ENCODE results near the gene DEXI.
"Not testable (repeated sequence)": the region's sequence is repeated elsewhere in the genome, so short reads cannot be mapped to it uniquely, and the experiment has no call there.

DEXI gene

DNA sequence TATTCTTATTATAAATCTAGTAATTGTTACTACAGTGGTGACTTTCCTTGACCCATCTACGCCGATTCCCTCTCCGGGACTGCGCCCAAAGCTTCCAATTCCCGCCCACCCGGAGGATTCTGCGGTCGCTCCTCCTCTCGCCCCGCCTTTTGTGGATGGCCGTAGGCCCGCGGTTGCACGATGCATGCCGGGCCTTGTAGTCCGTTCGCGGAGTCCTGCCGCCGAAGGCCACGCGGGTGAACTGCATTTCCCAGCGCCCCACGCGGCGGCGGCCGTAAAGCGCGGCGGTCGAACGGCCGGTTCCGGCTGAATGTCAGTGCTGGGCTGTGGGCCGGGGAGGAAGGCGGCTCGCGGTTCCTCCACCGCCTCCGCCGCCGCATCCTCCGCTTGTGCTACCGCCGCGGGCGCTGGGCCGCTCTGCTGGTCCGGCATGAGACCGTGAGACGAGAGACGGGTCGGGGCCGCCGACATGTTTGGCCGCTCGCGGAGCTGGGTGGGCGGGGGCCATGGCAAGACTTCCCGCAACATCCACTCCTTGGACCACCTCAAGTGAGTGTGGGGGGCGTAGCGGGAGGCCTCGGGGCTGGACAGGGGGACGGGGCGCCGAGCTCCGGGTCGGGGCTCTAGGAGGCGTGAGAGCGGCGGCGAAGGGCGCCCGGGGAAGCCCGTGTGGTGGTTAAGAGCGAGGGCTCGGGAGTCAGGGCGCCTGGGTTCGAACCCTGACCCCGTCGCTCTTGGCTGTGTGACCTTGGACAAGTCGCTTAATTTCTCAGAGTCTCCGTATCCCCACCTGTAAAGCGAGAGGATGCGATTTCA is 2.2 kb upstream of the DEXI start, which contains the start of gene CLEC16A:
Gene CLEC16A (plus strand): TSS at position 316 of the 816 bp plus-strand sequence. CDS start 154 bp downstream, at position 470.
- Mint-ChIP-seq H3K4me1 (ENCODE audit: low read depth in 2 of 2) (peaks cover 52 to 63% of the 10 kb centered on the region in 2 donors), H3K27me3 (no peaks in the 10 kb centered on the region), H3K36me3 (ENCODE audit: insufficient read depth) (peaks cover 8% of the 10 kb centered on the region), H3K9me3 (no peaks in the 10 kb centered on the region), H3K27ac (peak within 1 kb of the TSS; percentile 92 to 94), H3K4me3 (peak within 1 kb of the TSS; percentile 84 to 91)
- DNase-seq (peak; percentile 95 to 98 (median 96)), ATAC-seq (replicated peaks) (peak; percentile 74)

DNA sequence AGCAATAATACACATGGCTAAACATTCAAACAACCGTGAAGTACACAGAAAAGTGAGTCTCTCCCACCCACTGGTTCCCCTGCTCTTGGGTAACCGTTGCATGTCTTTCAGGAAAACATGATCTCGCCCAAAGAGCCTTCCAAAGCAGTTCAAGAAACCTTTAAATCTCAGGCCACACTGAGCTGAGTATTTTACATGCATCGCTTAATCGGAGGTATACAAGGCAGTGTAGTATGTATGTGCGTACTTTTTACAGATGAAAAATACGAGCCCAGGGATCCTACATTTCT is 741 bp upstream of the DEXI start:
- peak overlapping the region; percentile 70 to 79 for H3K4me3 Mint-ChIP-seq
- ATAC-seq (replicated peaks), result no peak
- H3K4me1 Mint-ChIP-seq (ENCODE audit: low read depth in 2 of 2), result peaks cover 58 to 70% of the 10 kb centered on the region in 2 donors

DNA sequence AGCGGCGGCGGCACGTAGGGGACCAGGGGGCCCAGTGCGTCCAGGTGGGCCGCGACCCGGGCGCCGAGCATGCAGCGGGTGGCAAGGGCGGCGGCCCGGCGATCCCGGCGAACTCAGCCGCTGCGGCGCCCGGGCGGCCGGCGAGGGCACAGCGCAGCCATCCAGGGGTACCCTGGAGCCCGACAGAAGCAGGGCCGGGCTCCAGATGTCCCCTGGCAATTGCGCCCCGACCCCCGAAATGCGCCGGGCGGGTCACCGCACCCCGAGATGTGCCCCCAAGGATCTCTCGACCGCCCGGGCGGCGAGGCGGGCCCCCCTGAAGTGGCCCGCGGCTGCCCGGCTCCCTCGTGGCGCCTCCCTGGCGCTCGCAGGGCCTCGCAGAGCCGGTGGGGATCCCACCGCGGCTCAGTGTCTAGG is 325 bp downstream of the DEXI start:
- peak overlapping the region; percentile 58 to 92 for H3K27ac Mint-ChIP-seq
- DNase-seq; H3K27me3 Mint-ChIP-seq; H3K9me3 Mint-ChIP-seq; H3K36me3 Mint-ChIP-seq (ENCODE audit: insufficient read depth): not testable (repeated sequence)
- ATAC-seq (replicated peaks), result peak; percentile 5
- H3K4me3 Mint-ChIP-seq, result peak overlapping the region; percentile 93 to 96
- H3K4me1 Mint-ChIP-seq (ENCODE audit: low read depth in 2 of 2), result peaks cover 63 to 75% of the 10 kb centered on the region in 2 donors

More for the DNA sequence above, 741 bp upstream of the DEXI start:
- Mint-ChIP-seq H3K27me3 (no peaks in the 10 kb centered on the region), H3K9me3 (no peaks in the 10 kb centered on the region), H3K36me3 (ENCODE audit: insufficient read depth) (peaks cover 5% of the 10 kb centered on the region), H3K27ac (no peak overlapping the region)
- no peak for DNase-seq

DNA sequence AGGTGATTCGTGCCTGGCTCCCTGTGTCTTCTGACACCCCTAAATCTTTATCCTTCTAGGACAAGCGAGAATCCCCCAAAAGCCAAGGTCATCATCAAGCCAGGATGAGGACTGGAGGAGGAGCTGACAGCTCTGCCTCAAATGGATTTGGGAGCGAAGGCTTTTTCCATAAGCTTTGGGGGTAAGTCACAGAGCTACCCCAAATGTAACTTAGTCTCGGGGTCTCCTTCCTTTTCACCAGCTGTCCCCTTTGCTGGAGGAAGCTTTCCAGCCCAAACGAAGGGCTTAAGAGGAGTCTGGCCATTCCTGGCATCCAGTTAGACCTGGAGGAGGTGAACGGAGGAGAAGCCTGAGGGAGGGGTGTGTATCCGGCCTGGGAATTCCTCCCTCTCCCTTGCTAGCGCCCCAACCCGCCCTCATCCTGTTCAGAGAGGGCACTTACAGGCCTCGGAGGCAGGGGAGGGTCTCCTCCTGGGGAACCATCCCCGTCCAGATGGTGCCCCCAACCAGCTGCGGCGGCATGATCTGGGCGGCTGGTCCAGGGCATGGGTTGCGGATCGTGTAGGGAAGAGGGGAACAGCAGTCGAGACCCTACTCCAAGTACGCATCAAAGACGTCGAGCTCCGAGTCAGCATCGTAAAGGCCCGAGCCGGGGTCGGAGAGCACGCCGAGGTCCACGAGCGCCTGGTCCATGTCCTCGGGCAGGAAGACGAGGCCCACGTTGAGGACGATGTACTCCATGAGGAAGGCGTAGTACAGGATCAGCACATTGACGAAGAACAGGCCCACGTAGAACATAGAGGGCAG is 938 bp downstream of the DEXI start:
- Mint-ChIP-seq H3K4me1 (ENCODE audit: low read depth in 2 of 2) (peaks cover 68 to 76% of the 10 kb centered on the region in 2 donors), H3K36me3 (ENCODE audit: insufficient read depth) (peaks cover 11% of the 10 kb centered on the region), H3K4me3 (peak overlapping the region; percentile 93 to 96), H3K27ac (peak overlapping the region; percentile 58 to 92), H3K27me3 (no peaks in the 10 kb centered on the region), H3K9me3 (no peaks in the 10 kb centered on the region)
- no peak for DNase-seq
- ATAC-seq (replicated peaks), result no peak

DNA sequence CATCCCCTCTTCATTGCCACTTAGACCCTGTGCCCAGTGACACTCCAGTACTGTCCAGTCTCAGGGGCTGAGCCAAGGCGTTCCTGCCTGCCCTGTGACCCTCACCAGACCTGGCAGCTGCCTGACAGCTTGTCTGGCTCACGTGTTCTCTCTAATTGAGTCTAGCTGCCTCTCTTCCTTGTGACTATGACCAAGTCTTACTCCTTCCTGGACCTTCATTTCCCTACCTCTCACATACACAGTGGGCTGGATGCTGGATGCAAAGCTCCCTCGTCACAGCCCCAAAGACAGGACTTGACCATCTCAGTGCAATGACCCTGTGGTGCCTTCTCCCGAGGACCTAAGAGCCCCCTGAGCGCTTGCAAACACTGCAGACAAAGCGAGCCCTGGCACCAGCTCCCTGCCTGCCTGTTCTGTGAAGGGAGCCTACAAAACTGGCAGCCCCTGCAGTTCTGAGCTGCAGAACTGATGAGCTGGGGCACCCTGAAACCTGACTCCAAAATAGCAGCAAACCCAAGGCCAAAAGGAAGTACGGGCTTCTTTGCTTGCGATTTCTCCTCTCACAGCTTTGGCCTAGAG is 1.7 kb downstream of the DEXI start:
- Mint-ChIP-seq H3K27me3 (no peaks in the 10 kb centered on the region), H3K27ac (peak overlapping the region; percentile 58 to 92), H3K4me3 (peak overlapping the region; percentile 93 to 96), H3K36me3 (ENCODE audit: insufficient read depth) (peaks cover 11% of the 10 kb centered on the region), H3K9me3 (no peaks in the 10 kb centered on the region), H3K4me1 (ENCODE audit: low read depth in 2 of 2) (peaks cover 66 to 76% of the 10 kb centered on the region in 2 donors)
- no peak for ATAC-seq (replicated peaks)
- no peak for DNase-seq

DNA sequence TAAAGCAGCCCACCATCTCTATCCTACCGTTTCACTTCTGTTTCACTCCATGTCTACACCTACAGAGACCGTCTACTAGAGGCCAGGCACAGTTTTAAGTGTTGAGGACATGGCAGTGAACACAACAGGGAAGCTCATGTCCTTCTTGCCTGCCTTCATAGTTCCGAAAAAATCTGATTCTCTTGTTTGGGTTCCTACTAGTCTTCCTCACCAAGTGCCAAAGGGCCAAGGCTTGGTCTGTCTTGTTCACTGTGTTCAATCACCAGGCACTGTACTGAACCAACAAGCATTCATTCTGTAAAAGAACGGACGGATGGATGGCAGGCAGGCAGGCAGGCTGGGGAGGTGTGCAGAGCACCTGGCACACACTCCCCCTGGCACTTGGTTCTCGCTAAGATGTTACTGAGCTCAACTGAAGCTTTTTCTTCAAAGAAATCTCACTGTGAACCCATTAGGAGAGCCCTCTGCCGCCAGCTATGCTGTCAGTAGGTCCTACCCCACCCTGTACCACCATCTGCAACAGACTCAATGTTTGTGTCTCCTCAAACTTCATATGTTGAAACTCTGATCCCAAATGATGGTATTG is 2.5 kb downstream of the DEXI start:
- no peak for ATAC-seq (replicated peaks)
- Mint-ChIP-seq H3K4me3 (peak overlapping the region; percentile 93 to 96), H3K27ac (peak overlapping the region in 1 of 2 donors; percentile 24), H3K9me3 (no peaks in the 10 kb centered on the region), H3K4me1 (ENCODE audit: low read depth in 2 of 2) (peaks cover 63 to 72% of the 10 kb centered on the region in 2 donors), H3K36me3 (ENCODE audit: insufficient read depth) (peaks cover 11% of the 10 kb centered on the region), H3K27me3 (no peaks in the 10 kb centered on the region)
- no peak for DNase-seq

DNA sequence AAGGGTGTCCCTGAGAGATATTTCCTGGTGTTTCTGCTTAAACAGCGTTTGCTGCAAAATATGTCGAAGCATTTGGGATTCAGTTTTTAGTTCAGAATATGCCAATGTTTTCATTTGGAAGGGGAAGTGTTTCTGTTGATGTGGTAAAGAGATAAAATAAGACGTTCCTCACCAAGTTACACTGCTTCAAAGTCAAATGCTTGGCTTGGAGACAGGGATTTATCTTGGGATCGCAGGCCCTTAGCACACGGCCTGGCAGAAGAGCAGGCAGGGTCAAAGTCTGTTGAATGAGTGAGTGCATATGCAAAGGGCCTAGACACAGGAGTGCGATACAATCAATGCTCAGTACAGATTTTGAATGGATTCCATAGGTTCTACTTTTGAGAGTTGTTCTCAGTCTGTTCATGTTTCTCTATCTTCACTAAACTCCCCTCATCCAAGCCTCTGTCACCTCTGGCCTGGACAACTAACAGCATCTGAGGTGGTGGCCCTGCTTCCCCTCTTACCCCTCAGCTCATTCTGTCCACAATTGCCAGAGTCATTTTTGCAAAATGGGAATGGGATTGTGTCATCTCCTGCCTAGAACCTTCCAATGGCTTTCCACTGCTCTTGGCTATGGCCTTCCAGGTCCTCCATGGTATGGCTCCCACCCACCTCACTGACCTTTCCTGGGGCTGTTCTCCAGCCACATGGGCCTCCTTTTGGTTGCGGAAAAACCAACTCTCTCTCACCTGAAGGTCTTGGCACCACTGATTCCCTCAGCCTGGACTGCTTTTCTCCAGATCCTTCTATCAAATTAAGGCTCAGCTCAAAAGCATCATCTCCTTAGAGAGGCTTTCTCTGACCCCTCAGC is 3.2 kb downstream of the DEXI start:
- ATAC-seq (replicated peaks), result no peak
- H3K36me3 Mint-ChIP-seq (ENCODE audit: insufficient read depth), result peaks cover 8% of the 10 kb centered on the region
- peak overlapping the region; percentile 93 to 96 for H3K4me3 Mint-ChIP-seq
- no peak for DNase-seq
- no peaks in the 10 kb centered on the region for H3K27me3 Mint-ChIP-seq
- peaks cover 64 to 69% of the 10 kb centered on the region in 2 donors for H3K4me1 Mint-ChIP-seq (ENCODE audit: low read depth in 2 of 2)
- peak overlapping the region; percentile 69 to 74 for H3K27ac Mint-ChIP-seq
- H3K9me3 Mint-ChIP-seq, result no peaks in the 10 kb centered on the region

DNA sequence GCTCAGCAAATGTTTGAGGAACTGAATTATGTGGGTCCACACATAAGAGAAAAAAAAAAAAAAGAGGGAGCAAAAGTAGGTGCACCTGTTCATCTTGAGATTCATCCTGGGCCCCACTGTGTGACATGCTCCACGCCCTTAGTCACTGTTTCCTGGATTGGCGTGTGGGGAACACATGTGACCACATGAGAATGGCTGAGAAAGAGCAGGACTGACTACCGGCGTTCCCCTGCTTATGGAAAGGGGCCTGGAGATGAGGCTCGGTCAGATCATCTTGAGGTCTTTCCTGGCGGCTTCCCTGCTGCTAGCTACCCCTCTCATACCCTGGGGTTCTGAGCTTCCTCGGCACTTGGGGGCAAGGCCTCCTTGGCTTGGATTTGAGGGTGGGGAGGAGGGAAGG is 3.9 kb downstream of the DEXI start:
- DNase-seq (no peak), ATAC-seq (replicated peaks) (no peak)
- no peaks in the 10 kb centered on the region for H3K27me3 Mint-ChIP-seq
- H3K4me1 Mint-ChIP-seq (ENCODE audit: low read depth in 2 of 2), result peaks cover 71% of the 10 kb centered on the region in 2 donors
- H3K27ac Mint-ChIP-seq, result peak overlapping the region; percentile 69 to 74
- no peaks in the 10 kb centered on the region for H3K9me3 Mint-ChIP-seq
- H3K36me3 Mint-ChIP-seq (ENCODE audit: insufficient read depth), result peaks cover 8% of the 10 kb centered on the region
- peak overlapping the region; percentile 80 to 96 for H3K4me3 Mint-ChIP-seq

DNA sequence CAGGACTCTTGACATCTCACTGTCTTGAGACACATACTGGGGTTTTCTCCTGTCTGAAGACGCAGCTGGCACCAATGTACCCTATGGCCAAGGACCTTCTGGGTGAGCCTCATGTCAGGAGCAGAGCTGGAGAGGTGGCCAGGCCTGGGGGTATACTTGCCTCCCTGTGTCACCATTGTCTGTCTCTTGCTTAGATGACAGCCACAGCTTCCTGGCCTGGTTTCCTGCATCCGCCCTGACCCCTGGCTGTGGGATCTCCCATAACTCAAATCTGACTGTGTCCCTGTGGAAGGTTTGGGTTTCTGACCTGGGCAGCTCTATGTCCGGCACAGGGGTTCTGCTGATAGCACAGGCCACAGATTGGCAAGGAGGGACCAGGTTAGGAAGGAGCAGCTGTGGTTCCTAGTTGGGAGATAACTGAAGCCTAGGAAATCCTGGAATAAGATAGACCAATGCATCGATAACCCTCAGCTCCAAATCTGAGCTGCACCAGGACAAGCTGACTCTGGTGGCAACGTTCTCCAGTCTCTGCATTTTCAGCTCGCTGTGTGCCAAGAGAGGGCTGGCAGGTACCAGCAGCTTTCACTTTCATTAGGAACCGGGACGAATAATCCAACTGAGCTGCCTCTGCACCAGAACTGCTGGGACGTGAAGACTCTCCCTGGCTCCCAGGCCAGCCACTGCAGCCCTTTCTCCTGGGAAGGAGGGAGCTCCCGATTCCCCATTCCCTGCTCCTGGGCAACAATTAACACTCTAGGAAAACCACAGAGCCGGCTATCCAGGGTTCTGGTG is 5.0 kb downstream of the DEXI start:
- no peaks in the 10 kb centered on the region for H3K27me3 Mint-ChIP-seq
- H3K27ac Mint-ChIP-seq, result peak overlapping the region; percentile 69 to 74
- H3K9me3 Mint-ChIP-seq, result no peaks in the 10 kb centered on the region
- H3K36me3 Mint-ChIP-seq (ENCODE audit: insufficient read depth), result peaks cover 8% of the 10 kb centered on the region
- ATAC-seq (replicated peaks) (peak; percentile 16), DNase-seq (no peak)
- peak overlapping the region; percentile 80 to 96 for H3K4me3 Mint-ChIP-seq
- peaks cover 67 to 73% of the 10 kb centered on the region in 2 donors for H3K4me1 Mint-ChIP-seq (ENCODE audit: low read depth in 2 of 2)

DNA sequence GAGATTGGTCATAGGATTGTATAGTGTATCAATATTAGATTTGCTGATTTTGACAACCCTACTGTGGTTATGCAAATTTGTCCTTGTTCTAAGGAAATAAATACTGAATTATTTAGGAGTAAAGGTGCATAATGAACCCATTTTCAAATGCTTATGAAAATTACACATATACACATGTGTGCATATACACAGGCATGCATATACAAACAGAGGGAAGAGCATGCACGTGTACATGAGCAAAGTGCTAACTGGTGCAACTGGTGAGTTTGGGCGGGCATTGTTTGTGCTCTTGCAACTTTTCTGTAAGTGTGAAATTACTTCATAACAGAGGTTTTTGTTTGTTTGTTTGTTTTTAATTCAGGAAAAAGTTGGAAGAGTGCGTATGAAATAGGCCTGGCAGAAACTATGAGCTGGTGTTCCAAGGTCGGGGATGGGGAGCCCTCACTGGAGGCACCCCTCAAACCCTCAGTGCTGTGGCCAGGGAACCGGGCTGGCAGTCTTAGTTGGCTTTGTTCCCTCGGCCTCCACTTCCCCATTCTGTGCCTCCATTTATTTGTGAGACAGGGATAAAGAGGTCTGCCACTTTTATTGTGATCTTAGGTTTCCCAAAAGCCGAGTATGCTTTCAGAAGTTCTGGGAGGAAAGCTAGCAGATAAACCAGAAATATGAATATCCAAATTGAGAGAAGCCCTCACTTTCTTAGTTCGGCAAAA is 5.8 kb downstream of the DEXI start:
- H3K4me3 Mint-ChIP-seq, result peak overlapping the region; percentile 80 to 96
- peak overlapping the region in 1 of 2 donors; percentile 69 for H3K27ac Mint-ChIP-seq
- DNase-seq (no peak), ATAC-seq (replicated peaks) (no peak)
- H3K36me3 Mint-ChIP-seq (ENCODE audit: insufficient read depth), result peaks cover 8% of the 10 kb centered on the region
- H3K4me1 Mint-ChIP-seq (ENCODE audit: low read depth in 2 of 2), result peaks cover 67 to 71% of the 10 kb centered on the region in 2 donors
- H3K27me3 Mint-ChIP-seq, result no peaks in the 10 kb centered on the region
- no peaks in the 10 kb centered on the region for H3K9me3 Mint-ChIP-seq

DNA sequence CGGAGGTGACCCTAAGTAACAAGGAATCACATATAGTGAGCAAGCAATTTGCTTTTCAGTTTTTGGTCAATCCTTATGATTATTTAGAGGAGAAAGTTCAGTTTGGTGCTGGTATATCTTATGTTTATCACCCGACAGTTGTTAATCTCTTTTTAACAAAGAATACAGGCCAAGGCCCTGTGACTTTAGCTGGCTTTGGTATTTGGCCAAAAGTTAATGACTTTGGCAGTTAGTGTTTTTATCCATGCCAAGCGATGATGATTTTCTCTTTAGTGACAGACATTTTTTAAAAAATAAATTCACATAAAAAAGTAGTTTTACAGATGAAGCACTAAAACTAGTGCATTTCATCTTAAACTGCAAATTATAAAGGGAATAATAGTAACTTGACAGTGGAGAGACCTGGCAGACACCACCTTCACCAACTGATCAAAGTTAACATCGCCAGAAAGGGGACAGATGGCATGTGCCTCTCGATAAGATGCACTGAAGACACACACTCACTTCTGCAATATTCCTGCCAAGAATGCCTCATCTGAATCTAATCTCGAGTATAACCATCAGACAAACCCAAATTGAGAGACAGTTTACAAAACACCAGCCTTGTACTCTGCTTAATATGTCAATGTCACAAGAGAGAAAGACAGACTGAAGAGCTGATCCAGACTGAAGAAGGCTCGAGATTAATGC is 6.9 kb downstream of the DEXI start:
- no peak overlapping the region for H3K27ac Mint-ChIP-seq
- no peaks in the 10 kb centered on the region for H3K9me3 Mint-ChIP-seq
- DNase-seq (no peak), ATAC-seq (replicated peaks) (no peak)
- H3K4me3 Mint-ChIP-seq, result peak overlapping the region; percentile 4 to 80
- peaks cover 56 to 66% of the 10 kb centered on the region in 2 donors for H3K4me1 Mint-ChIP-seq (ENCODE audit: low read depth in 2 of 2)
- H3K27me3 Mint-ChIP-seq, result no peaks in the 10 kb centered on the region
- H3K36me3 Mint-ChIP-seq (ENCODE audit: insufficient read depth), result peaks cover 6% of the 10 kb centered on the region
